ENCODE data around the gene CDK5R1.

- no peak; the same call in none of the 2 replicates for TF ChIP-seq CTCF (IDR thresholded peaks at IDR 0.05)
- TF ChIP-seq MYBL2 (CRISPR knock-in tag; IDR thresholded peaks at IDR 0.05): no peak
- TF ChIP-seq ZBTB43 (CRISPR knock-in tag; IDR thresholded peaks at IDR 0.05): no peak
- no peak; the same call in 1 of the 2 replicates for TF ChIP-seq USF1 (CRISPR knock-in tag; IDR thresholded peaks at IDR 0.05)
- TF ChIP-seq MAX (CRISPR knock-in tag; IDR thresholded peaks at IDR 0.05): peak; percentile 13; the same call in 1 of the 2 replicates
- TF ChIP-seq ATF6 (CRISPR knock-in tag; IDR thresholded peaks at IDR 0.05): no peak
- no peak for TF ChIP-seq NR3C1 (CRISPR knock-in tag; conservative IDR thresholded peaks at IDR 0.05; ENCODE audit: low read depth)
- peak; percentile 58; the same call in 1 of the 2 replicates for TF ChIP-seq E2F5 (CRISPR knock-in tag; IDR thresholded peaks at IDR 0.05)
- TF ChIP-seq ESRRA (CRISPR knock-in tag; IDR thresholded peaks at IDR 0.05; ENCODE audit: borderline replicate concordance): no peak
- TF ChIP-seq E2F1 (CRISPR knock-in tag; IDR thresholded peaks at IDR 0.05): no peak
- TF ChIP-seq CREB1 (CRISPR knock-in tag; IDR thresholded peaks at IDR 0.05): no peak
- no peak for TF ChIP-seq ZNF121 (CRISPR knock-in tag; IDR thresholded peaks at IDR 0.05)
Observed at GRCh38 chr17:32444301-32445073, 42.3 kb upstream of the CDK5R1 start, which contains the start of gene PSMD11.
